Smooth muscle cell of the brain vasculature (primary cell): ENCODE data around the gene RRM2.

Experiments used
- DNase-seq: peaks from one replicate; pipeline ENCODE4 v3.0.0-alpha.2; 2012; ENCODE audit warnings: low read depth, low spot score

RRM2 gene

DNA sequence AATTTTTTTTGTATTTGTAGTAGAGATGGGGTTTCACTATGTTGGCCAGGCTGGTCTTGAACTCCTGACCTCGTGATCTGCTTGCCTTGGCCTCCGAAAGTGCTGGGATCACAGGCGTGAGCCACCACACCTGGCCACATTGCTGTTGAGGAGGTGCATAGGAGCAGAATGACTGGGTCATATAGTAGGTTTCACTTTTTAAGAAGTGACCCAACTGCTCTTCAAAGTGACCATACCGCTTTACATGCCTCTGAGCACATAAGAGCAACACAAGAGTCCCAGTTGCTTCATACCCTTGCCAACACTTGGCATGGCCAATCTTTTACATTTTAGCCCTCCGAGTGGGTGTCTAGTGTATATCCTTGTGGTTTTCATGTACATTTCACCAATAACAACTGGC lies 28.9 kb downstream of the RRM2 start:
- no peak for DNase-seq

DNA sequence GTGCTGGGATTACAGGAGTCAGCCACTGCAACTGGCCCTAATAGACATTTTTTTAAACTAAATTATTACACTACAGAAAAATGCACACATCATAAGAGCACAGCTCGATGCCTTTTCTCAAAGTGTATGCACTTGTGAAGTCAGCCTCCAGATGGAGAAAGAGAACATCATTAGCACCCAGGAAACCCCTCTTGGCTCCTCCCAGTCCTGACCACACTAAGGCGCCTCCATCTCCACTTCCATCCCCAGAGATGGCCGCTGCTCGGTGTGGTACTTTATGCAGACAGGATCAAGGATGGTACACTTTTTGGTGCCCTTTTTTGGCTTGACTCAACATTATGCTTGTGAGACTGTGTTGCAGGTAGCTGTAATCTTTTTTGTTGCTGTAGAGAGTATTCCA lies 34.8 kb downstream of the RRM2 start:
- no peak for DNase-seq

DNA sequence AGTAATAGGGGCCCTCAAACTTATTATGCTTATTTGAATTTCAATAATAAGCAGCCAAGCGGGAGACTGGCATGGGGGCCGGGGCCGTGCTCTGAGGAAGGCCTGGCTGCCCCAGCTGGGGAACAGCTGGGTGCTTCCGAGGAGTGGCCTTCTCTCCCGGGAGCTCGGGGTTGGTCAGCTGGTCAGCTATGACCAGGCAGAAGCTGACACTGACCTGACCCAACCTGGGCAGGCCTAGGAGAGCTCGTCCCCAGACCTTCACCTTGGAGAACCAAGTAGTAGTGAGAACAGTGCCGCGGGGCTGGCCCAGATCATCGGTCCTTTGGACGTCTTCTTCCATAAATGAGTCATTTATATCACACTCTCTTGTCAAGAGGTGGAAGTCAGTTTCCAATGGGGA lies 36.1 kb downstream of the RRM2 start:
- DNase-seq: no peak

DNA sequence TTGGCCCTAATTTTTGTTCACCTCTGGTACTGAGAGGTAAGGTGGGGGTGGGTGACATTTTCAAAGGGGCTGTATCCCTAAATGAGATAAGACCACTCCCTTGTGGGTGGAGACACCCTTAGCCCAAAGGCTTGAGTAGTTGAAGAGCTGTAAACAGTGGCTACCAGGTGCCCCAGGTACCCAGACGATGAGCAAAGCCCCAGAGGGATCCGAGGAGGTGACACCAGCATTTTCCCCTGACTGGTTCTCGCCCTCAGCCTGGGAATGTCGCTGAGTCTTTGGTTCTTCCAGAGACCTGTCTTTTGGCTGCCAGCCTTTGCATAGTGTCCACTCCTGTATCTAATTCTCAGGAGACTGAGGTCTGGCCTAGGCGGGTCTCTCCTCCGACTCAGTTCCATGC lies 36.5 kb downstream of the RRM2 start:
- DNase-seq: no peak

DNA sequence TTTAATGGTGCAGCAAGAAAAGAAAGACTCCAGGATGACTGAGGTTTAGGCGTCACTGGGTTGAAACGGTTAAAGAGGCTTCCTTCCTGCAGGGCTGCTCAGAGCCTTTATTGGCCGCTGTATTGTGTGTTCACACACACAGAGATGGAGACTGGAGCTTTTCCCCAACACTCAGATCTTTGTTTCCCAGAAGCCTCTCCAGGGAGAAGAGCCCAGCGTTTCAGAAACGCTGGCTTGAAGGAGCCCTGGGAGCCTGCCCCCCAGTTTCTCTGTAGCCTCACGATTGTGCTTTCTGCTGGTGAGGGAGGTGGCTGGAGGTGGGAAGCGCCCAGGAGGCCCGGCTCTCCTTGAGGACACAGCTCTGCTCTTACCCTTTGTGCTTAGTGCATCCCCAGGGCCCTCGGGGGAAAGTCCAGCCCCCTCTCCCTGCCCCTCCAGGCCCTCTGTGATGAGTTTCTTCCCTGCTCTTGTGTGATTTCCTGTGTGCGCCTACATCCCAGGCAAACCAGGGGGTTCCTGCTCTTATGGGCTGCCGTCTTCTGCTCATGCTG lies 37.1 kb downstream of the RRM2 start:
- no peak for DNase-seq

DNA sequence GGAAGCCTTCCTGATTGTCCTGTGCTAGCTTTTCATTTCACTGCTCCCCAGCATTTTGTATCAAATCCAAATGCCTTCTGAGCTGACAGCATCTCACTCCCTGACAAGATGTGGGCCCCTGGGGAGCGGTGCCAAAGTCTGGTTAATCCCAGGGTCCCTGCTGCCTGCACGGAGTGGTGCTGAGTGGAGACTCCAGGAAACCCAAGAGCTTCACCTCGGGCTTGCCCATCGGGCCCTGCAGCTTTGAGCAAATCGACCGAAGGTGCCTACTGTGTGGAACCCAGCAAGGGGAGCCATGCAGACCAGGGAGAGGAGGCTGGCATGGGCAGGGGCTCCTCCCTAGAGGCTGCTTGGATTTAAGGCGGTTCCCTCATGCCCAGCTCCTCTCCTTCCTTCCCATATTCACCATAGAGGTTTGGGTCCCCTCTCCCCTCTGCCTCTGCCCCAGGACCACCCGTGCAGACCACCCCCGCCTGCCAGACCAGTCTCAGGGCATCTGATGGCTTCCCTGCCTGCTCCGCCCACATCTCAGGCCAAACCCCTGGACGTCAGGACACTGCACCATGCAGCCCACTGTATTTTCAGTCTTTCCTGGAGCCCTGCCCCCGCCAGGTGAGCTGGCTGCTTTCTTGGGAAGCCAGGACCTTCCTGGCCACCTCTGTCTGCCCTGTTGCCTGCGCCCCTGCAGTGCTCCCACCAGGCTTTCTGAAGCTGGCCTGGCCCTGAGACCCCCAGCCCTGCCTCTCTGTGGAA lies 37.8 kb downstream of the RRM2 start:
- no peak for DNase-seq

DNA sequence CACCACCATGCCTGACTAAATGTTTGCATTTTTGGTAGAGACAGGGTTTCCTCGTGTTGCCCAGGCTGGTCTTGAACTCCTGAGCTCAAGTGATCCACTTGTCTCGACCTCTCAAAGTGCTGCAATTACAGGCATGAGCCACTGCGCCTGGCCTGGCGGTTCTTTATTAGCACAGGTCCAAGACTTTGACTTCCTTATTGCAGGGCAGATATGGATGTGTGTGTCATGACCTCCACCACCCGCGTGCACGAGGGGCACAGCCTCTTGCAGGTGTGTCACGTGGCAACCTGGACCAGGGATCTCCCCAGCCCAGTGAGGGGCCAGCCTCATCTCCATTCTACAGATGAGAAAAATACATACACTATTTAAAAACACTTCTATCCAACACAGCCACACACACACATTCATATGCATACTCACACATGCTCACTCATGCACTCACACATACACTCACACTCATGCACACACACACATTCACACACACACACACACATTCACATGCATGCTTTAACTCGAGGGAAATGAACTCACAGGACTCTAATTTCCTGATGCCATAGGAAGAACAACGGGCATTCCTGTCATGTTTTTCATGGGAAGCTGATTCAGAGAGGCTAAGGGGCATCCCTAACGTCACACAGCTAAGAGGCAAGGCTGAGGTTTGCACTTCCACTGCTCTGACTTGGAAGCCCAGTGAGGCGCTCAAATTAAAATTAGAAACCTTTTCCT lies 38.8 kb downstream of the RRM2 start:
- DNase-seq: no peak

DNA sequence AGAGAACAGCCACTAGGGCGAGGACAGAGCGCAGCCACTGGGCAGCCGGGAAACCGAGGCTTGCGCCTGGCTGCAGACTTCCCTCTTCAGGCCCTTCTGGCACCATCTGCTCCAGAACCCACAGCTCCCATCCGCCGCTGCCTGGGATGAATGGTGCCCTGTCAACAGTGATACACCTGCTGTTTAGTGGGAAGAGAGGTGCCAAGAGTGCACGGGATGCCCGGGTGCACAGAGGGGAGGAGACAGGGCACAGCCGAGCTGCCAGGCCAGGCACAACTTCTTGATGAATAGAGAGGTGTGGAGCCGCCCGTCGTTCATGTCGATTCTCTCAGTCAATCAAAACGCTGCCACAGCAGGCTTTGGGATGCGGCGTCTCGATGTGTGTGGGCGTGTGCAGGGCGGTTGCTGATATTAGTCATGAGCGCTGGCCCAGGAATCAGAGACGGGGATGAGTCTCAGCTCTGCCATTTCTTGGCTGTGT lies 39.5 kb downstream of the RRM2 start:
- no peak for DNase-seq

DNA sequence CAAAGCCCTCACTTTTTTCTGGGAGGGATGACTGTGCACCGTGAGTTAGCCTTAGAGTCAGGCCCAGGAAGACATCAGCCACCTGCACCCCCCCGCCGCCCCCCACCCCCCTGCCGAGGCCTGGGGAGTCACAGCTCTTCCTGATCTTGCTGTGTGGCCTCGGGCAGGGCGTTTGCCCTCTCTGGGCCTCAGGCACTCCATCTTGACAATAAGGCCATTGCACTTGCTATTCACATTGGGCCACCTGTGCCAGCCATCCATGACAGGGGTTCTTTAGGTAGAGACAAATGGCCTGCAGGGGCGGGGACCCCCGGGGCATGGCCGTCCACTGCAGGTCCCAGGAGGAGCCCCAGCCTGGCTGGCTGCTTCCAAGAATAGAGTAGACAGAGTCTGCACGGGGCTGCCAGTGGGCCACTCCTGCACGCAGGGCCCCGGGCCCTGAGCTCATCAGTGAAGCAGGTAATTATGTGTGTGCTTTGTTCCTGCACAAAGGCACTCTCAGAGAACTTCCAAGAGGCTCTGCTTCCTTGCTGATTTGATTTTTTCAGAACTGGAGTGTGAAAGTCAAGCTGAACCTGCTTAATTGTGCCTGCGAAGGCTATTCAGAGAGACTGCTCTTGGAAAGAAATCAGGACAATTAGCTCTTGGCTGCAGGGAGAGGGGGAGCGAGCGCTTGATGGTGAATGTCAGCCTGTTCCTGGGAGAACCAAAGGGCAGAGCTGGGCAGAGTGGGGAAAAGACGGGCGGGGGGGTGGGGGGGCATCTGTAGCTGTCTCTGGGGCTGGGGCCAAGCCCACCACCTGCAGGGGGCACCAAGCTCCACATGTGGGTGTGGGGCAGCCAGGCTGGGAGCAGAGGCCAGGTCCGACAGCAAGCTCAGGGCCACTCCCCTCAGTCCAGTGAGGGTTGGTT lies 40.3 kb downstream of the RRM2 start:
- no peak for DNase-seq

DNA sequence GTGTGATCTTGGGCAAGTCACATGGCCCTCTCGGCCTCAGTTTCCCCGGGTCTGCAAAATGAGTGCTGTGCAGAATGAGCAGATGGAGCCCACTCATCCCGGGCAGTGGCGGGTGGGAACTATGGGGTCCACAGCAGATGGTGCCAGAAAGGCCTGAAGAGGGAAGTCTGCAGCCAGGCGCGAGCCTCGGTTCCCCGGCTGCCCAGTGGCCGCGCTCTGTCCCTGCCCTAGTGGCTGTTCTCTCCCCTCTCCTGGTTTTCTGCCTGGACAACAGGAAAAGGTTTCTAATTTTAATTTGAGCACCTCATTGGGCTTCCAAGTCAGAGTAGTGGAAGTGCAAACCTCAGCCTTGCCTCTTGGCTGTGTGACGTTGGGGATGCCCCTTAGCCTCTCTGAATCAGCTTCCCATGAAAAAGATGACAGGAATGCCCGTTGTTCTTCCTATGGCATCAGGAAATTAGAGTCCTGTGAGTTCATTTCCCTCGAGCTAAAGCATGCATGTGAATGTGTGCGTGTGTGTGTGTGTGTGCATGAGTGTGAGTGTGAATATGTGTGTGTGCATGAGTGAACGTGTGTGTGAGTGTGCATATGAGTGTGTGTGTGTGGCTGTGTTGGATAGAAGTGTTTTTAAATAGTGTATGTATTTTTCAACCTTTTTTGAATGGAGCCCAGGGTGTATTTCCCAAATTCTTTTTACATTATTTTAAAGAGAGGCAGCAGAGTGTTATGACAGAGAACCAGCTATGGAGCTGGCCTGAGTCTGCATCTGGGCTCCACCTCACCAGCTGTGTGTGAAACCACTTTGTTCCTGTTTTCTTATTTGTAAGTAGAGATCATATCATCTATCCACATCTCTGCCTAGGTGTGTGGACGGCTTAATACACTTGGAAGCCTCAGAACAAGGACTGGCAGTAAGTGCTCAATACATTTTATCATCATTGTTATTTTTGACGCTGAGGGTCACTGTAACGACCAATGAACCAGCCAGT lies 41.3 kb downstream of the RRM2 start:
- DNase-seq: no peak

DNA sequence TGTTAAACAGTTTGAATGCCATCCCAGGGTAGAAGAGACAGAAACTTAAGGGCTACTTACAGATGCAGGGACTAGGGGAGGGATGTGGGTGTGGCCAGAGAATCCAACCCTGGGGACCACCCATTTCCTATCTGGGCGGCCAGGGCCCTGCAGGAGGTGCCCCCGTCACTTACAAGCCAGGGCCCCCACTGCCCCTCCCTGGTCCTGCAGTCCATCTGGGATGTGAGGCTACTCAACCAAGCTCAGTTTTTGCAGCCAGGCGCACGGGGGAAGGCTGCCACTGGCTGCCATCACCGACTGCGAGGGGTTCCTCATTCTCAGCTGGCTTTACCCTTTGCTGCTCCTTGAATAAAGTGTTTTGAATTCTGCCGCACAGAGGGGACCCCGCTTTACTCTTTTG lies 42.1 kb downstream of the RRM2 start:
- no peak for DNase-seq

DNA sequence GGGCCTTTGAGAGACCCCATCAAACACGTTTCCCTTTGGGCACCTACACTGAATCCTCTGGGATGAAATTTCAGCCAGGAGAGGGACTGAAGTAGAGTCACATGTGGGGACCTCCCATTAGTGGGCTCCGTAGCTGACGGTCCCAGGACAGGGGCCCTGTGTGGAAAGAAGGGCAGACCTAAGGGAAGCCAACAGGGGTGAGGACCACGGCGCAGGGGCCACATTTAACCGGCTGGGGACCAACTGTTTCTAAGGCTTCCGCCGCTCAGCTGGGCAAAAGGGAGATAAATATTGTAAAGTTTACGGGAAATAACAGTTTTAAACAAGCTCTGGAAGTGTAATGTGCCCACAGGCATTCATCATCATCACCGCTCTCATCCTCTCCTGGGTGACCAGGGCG lies 42.7 kb downstream of the RRM2 start:
- no peak for DNase-seq

DNA sequence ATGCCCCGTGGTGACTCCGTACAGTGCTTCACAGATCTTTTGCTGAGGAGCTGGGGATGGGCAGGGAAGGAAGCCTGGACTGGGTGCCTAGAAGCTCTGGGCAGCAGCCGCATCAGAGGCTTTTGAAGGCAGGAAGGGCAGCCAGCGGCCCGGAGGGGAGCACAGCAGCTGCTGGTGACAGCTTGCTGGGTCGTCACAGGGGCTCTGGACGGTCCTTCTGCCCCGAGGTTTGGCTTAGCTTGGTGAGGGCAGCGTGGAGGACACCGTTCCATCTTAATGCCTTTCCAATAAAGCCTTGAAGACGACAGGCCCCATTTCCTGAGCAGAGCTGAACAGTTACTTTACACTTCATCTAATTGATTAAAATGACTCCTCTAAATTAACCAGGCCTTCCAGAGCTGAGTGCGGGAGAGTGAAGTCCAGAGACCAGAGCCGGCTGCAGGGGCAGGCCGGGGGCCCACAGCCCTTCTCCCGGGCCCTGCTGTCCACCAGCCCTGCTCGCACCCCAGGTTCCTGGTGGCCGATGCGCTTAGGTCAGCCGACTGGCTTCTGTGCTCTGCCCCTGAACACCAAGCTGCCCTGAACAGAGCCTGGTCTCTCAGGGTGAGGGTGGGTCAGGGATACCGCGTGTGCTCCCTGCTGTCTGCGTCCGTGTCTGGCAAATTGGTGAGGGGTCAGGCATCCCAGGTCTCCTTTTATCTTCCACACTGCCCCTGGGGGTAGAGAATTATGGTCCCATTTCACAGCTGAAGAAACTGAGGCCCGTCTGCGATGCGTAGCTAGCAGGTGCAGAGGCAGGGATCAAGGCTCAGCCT lies 43.5 kb downstream of the RRM2 start:
- no peak for DNase-seq

DNA sequence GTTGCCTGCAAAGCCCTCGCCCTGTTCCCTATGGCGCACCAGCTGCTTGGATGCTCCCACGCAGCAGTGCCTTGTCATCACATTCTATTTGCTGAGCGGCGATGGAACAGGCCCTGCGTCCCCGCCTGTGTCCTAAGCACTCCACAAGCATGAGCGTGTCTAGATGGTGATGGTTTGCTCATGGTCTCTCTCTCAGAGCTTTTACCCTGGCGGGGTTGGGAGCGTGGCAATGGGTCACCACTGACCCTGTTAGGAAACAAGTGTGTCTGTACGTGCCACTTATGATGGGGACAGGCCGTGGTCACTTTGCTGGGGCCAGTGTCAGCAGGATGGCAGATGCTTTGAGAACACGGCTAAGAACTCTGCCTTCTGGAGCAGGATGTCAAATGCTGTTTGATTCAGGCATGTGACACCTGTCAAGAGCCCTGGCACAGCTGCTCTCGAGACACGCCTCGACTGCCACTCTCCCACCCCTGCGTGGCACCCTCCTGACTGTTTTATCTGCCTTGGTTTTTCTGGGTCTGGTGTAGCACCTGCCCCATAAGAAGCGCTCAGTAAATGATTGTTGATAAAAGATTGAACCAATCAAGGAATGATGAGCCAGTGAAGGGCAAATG lies 44.2 kb downstream of the RRM2 start:
- DNase-seq: no peak

DNA sequence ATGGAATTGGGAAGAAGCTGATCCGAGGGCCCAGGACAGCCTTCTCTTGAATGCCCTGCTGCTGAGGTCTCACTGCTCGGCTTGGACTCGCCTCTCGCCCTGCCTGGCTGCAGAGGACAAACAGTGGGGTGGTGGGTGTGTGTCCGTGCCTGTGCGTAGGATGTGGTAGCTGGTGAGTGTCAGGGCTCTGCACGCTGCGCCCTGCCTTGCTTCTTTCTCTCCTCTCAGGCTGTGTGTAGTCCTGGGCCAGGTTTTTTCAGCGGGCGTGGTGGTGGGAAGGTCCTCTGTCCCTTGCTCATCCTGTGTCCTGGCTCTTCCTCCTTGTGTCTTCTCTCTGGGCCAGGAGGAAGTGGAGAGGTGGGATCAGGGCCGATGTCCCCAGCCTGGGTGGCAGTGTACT lies 44.8 kb downstream of the RRM2 start:
- no peak for DNase-seq

DNA sequence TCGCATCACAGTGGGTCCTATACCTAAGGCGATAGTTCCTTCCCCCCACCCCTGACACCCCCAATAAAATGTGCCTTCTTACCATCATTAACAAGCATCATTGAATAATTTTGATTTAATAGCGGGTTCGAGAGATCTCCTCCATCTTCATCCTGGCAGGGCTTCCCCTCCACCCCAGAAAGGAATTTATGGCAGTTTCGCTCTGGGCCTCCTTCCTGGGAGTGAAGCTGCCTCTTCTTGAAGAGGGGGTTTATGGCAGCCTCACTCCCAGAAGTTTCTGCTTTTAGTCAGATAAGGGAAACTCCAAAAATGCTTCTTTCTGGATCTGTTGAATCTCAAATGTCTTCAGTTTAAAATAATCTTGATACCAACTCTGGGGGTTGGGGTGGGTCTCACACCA lies 45.7 kb downstream of the RRM2 start:
- DNase-seq: no peak

DNA sequence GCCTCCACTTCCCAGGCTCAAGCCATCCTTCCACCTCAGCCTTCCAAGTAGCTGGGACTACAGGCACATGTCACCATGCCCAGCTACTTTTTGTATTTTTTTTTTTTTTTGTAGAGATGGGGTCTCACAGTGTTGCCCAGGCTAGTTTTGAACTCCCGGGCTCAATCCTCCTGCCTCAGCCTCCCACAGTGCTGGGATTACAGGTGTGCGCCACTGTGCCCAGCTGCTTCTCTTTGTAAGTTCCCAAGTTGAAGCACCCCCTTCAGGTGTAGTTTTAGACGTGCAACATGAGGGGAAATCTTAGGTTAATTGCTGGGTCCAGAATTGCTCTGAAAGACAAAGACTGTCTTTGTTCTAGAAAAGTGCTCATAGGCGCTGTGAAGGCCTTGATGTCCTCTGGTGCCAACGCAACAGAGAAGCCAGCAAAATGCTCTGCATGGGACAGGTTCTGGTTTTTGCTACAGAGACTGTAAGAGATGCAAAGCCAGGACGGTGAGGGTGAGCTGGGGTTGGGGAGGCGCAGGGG lies 46.6 kb downstream of the RRM2 start:
- no peak for DNase-seq

DNA sequence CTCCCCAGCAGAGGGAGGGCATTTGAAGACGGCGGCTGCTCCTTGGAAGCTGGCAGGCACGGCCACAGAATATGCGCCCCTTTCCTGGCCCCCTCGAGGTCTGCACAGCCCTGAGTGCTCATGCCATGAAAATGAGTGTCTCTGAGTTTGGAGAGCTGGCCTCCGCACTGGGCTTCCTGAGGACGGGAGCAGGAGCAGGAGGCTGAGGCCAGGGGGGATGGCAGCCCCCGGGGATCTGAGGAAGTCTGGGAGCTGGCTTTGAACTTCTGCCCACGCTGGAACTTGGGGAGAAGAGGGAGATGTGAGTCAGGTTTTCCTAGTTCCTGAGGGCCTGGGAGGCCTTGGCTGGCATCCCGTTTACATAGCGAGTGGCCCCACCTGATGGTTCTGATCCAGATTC lies 47.0 kb downstream of the RRM2 start:
- no peak for DNase-seq

DNA sequence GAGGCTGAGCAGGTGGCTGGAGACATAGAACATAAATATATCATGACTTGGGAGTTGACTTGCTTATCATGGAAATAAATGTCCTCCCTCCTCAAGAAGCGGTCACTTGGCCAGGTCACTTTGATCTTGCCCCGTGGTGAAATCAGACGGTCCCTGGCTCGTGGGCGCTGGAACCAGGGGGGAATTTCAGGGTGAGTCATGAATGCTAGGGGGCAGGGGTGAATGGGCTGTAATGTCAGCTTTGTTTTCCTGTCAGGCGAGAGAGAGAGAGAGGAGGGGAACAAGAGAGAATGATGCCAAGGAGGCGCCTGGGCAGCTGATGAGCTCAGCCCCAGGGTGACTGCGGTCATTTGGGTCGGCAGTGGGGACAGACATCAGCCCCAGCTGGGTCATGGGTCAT lies 47.7 kb downstream of the RRM2 start:
- no peak for DNase-seq
